ENCODE data around the gene CHAT. TPM values are rescaled to one million over a fixed set of nuclear protein-coding genes. Genes with fewer than 3 reads are reported as not detected.
A peak's percentile ranks its signal among the peaks of the same experiment; 100 is the strongest.

Gene CHAT
- total RNA-seq, 1 donor, result not detected

DNA sequence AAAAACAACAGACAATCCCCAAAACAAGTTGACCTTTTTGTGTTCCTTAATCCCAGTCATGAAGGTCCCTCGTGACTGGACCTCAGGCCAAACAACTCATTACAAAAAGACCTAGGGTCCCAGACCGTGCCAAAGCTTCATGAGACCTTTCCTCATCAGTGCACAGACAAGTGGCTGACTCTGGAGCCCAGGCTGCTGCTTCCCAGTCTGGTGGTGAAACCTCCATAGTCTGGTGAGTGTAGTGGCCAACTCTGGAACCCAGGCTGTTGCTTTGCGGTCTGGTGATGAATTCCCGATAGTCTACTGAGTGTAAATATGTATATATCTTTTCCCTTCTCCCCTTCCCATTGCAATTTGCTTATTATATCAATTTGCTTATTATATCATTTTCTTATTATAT lies 25.9 kb upstream of the CHAT start:
- no peak for DNase-seq (ENCODE audit: low read depth)
- TF ChIP-seq, protein P1, sequence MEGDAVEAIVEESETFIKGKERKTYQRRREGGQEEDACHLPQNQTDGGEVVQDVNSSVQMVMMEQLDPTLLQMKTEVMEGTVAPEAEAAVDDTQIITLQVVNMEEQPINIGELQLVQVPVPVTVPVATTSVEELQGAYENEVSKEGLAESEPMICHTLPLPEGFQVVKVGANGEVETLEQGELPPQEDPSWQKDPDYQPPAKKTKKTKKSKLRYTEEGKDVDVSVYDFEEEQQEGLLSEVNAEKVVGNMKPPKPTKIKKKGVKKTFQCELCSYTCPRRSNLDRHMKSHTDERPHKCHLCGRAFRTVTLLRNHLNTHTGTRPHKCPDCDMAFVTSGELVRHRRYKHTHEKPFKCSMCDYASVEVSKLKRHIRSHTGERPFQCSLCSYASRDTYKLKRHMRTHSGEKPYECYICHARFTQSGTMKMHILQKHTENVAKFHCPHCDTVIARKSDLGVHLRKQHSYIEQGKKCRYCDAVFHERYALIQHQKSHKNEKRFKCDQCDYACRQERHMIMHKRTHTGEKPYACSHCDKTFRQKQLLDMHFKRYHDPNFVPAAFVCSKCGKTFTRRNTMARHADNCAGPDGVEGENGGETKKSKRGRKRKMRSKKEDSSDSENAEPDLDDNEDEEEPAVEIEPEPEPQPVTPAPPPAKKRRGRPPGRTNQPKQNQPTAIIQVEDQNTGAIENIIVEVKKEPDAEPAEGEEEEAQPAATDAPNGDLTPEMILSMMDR (IDR thresholded peaks at IDR 0.05; ENCODE audit: insufficient read depth, low read length), result no peak
- no peak overlapping the region for H3K4me3 ChIP-seq (ENCODE audit: low read depth, low read length)

- DNase-seq (ENCODE audit: low read depth), result peak; percentile 68
- no peak overlapping the region for H3K4me3 ChIP-seq (ENCODE audit: low read depth, low read length)
- TF ChIP-seq, protein P1 (IDR thresholded peaks at IDR 0.05; ENCODE audit: insufficient read depth, low read length), result peak; percentile 99
These were observed 20.9 kb upstream of the CHAT start for GRCh38 chr10:49592726-49593563.

- DNase-seq (ENCODE audit: low read depth), result no peak
- TF ChIP-seq, protein P1 (IDR thresholded peaks at IDR 0.05; ENCODE audit: insufficient read depth, low read length), result no peak
- H3K4me3 ChIP-seq (ENCODE audit: low read depth, low read length), result no peak overlapping the region
These were observed 20.3 kb upstream of the CHAT start for GRCh38 chr10:49593564-49593875.

GRCh38 chr10:49593998-49594397 lies 19.8 kb upstream of the CHAT start:
- DNase-seq (ENCODE audit: low read depth), result no peak
- TF ChIP-seq, protein P1 (IDR thresholded peaks at IDR 0.05; ENCODE audit: insufficient read depth, low read length), result no peak
- H3K4me3 ChIP-seq (ENCODE audit: low read depth, low read length), result no peak overlapping the region

DNA sequence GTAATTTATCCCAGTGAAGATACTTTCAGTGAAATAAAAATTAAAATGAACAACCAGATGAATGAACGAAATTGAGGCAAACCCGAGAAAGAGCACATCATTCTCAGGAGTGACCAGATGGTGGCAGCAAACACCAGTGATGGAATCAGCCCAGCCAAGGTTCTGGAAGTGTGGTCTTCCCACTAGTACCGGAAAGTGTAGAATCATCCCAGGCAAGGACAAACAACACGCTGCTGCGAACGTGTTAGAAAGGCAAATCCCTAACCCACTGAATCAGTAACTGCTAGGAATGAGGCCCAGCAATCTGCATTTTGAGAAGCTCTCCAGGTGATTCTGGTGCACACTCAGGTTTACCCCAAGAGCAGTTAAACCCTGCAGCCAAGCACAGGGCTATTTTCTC lies 19.2 kb upstream of the CHAT start:
- H3K4me3 ChIP-seq (ENCODE audit: low read depth, low read length), result no peak overlapping the region
- peak; percentile 82 for DNase-seq (ENCODE audit: low read depth)
- TF ChIP-seq, protein P1 (IDR thresholded peaks at IDR 0.05; ENCODE audit: insufficient read depth, low read length), result peak; percentile 83

DNA sequence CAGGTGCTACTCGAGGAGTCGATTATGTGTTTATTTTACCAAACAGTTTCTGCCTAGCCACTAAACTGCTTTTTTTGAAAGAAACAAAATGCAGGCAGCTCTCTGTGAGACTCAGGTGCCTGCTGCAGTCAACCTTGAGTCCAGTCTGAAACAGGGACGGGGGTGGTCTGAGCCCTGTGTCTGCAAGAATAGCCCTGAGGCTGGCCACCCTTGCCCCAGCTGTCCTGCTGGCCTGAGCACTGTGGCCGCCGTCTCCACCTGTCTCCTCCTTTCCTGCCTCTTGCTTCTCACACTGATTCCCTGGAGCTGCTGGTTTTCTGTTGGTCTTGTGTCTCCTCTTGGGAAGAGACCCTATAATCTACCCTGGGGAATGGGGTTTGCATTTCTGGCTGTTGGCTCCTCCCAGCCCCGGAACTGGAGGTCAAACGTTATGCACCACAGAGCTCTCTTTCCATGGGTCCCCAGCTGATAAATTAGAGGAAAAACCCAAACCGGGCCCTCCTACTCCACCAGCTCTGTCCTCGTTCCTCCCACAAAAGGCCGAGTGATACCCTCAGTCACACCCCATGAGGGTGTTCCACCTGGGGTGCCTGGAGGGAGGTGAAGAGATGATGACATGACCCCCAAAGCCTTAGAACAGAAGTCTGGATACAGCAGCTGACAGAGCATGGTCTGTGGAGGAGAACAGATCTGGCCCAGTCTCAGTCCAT lies 18.7 kb upstream of the CHAT start:
- TF ChIP-seq, protein P1 (IDR thresholded peaks at IDR 0.05; ENCODE audit: insufficient read depth, low read length), result no peak
- H3K4me3 ChIP-seq (ENCODE audit: low read depth, low read length), result no peak overlapping the region
- DNase-seq (ENCODE audit: low read depth), result no peak
